SU-DHL-6 (cell line): ENCODE data around the gene FBLN2.

ENCODE experiments used
- H2AFZ ChIP-seq: fragments of 200-600 bp; sonication (generic); 2 replicates; pipeline ENCODE4 v1.6.1; 2014; ENCODE audit warnings: low read depth, mild to moderate bottlenecking, moderate library complexity, mixed read lengths, antibody characterized with exemption, low read length; ENCODE audit not compliant: severe bottlenecking
- H3F3A ChIP-seq: fragments of 200-600 bp; shearing (Covaris generic); 2 replicates; pipeline ENCODE4 v1.6.0; 2016; ENCODE audit warnings: antibody characterized with exemption, mild to moderate bottlenecking; ENCODE audit not compliant: insufficient read depth
- H3K27ac ChIP-seq: fragments of 200-600 bp; sonication (generic); 2 replicates; pipeline ENCODE4 v1.5.1; 2016; ENCODE audit warnings: low read depth, mild to moderate bottlenecking, low read length, moderate library complexity, mixed read lengths
- H3K27me3 ChIP-seq: fragments of 200-600 bp; sonication (generic), shearing (Covaris generic); 2 replicates; pipeline ENCODE4 v1.6.0; 2014; ENCODE audit warnings: mild to moderate bottlenecking, low read length
- H3K36me3 ChIP-seq: fragments of 200-600 bp; sonication (generic); 2 replicates; pipeline ENCODE4 v1.6.1; 2014; ENCODE audit warnings: mild to moderate bottlenecking, low read length, mixed read lengths
- H3K4me2 ChIP-seq: fragments of 300-600, 200-600 bp; shearing (Covaris generic), sonication (generic); 2 replicates; pipeline ENCODE4 v1.6.0; 2014; ENCODE audit warnings: low read length, low read depth, mild to moderate bottlenecking; ENCODE audit not compliant: poor library complexity, severe bottlenecking
- H3K4me3 ChIP-seq: fragments of 200-600 bp; sonication (generic); 2 replicates; pipeline ENCODE4 v1.5.1; 2014; ENCODE audit warnings: antibody characterized with exemption, low read length, mild to moderate bottlenecking, mixed read lengths; ENCODE audit not compliant: insufficient read depth, poor library complexity, severe bottlenecking
- H3K79me2 ChIP-seq: fragments of 200-600 bp; sonication (generic); 2 replicates; pipeline ENCODE4 v1.6.1; 2014; ENCODE audit warnings: mild to moderate bottlenecking, low read length, moderate library complexity; ENCODE audit not compliant: insufficient read depth
- H3K9ac ChIP-seq: fragments of 200-600 bp; sonication (generic); 2 replicates; pipeline ENCODE4 v1.7.0; 2014; ENCODE audit warnings: mild to moderate bottlenecking, low read length
- H3K9me2 ChIP-seq: fragments of 200-600 bp; sonication (generic); replicated peaks from 2 replicates; pipeline ENCODE4 v1.6.1; 2014; ENCODE audit warnings: low read length; ENCODE audit not compliant: insufficient read depth
- H3K9me3 ChIP-seq: fragments of 200-600 bp; sonication (generic); 2 replicates; pipeline ENCODE4 v1.6.1; 2014; ENCODE audit warnings: low read length, mixed read lengths; ENCODE audit not compliant: insufficient read depth
- H4K20me1 ChIP-seq: fragments of 200-600 bp; sonication (generic); 2 replicates; pipeline ENCODE4 v1.6.1; 2014; ENCODE audit warnings: low read depth, mild to moderate bottlenecking, antibody characterized with exemption, low read length, moderate library complexity, mixed read lengths
- CTCF ChIP-seq: fragments of 200-600 bp; sonication (generic); IDR thresholded peaks from one replicate; pipeline ENCODE4 v1.5.1; 2017; ENCODE audit warnings: antibody characterized with exemption, mild to moderate bottlenecking, low read length, moderate library complexity; ENCODE audit not compliant: insufficient read depth, poor library complexity, severe bottlenecking
- EZH2phosphoT487 ChIP-seq: fragments of 200-600 bp; sonication (generic), shearing (Covaris generic); conservative IDR thresholded peaks from 2 replicates; pipeline ENCODE4 v1.6.1; 2018; ENCODE audit warnings: mild to moderate bottlenecking, antibody characterized with exemption, low read length, moderate library complexity, mixed read lengths

FBLN2 gene

GRCh38 chr3:13574083-13574797, 25.3 kb downstream of the FBLN2 start:
- Histone ChIP-seq H3K9me3 (no peaks in the 10 kb centered on the region), H3K27me3 (no peaks in the 10 kb centered on the region), H3K9me2 (no peaks in the 10 kb centered on the region), H4K20me1 (no peaks in the 10 kb centered on the region), H3K27ac (no peak overlapping the region), H2AFZ (no peak overlapping the region), H3K36me3 (no peaks in the 10 kb centered on the region), H3K79me2 (no peaks in the 10 kb centered on the region), H3K4me3 (no peak overlapping the region), H3F3A (no peaks in the 10 kb centered on the region), H3K4me2 (no peak overlapping the region), H3K9ac (no peak overlapping the region)
- TF ChIP-seq CTCF (no peak), EZH2phosphoT487 (no peak)

GRCh38 chr3:13574798-13575451, 26.0 kb downstream of the FBLN2 start:
- Histone ChIP-seq H3K36me3 (no peaks in the 10 kb centered on the region), H3K79me2 (no peaks in the 10 kb centered on the region), H2AFZ (no peak overlapping the region), H3K9ac (no peak overlapping the region), H4K20me1 (no peaks in the 10 kb centered on the region), H3K9me3 (no peaks in the 10 kb centered on the region), H3K9me2 (no peaks in the 10 kb centered on the region), H3K4me2 (no peak overlapping the region), H3K27ac (no peak overlapping the region), H3K27me3 (no peaks in the 10 kb centered on the region), H3F3A (no peaks in the 10 kb centered on the region), H3K4me3 (no peak overlapping the region)
- TF ChIP-seq CTCF (no peak), EZH2phosphoT487 (no peak)

- H4K20me1 ChIP-seq, result no peaks in the 10 kb centered on the region
- TF ChIP-seq EZH2phosphoT487 (no peak), CTCF (no peak)
- no peak overlapping the region for H3K27ac ChIP-seq
- H3K36me3 ChIP-seq, result no peaks in the 10 kb centered on the region
- no peaks in the 10 kb centered on the region for H3K9me3 ChIP-seq
- no peaks in the 10 kb centered on the region for H3K9me2 ChIP-seq
- H3K4me3 ChIP-seq, result no peak overlapping the region
- H3K79me2 ChIP-seq, result no peaks in the 10 kb centered on the region
- H2AFZ ChIP-seq, result no peak overlapping the region
- no peaks in the 10 kb centered on the region for H3F3A ChIP-seq
- H3K27me3 ChIP-seq, result no peaks in the 10 kb centered on the region
- H3K9ac ChIP-seq, result no peak overlapping the region
- H3K4me2 ChIP-seq, result no peak overlapping the region
Measured at GRCh38 chr3:13575459-13576061, 26.6 kb downstream of the FBLN2 start.
